Endothelial cell of umbilical vein (primary cell): ENCODE results near the gene EPHB6. TPM values are rescaled to one million over a fixed set of nuclear protein-coding genes. Genes with fewer than 3 reads are reported as not detected.

Experiments used
- BruUV-seq: library from RNA; stranded (reverse); fragments of 400-500 nt; replicated peaks from 2 replicates; lab custom pipeline; 2021; lab: Mats Ljungman, UMichigan
- CTCF ChIA-PET: fragments of 300-600, 350-600 bp; sonication (Branson Sonifier 250); formaldehyde crosslinking; loops from one replicate; lab custom pipeline; 2021; ENCODE audit warnings: antibody characterized with exemption, inconsistent platforms; lab: Charles Lee
- POLR2A ChIA-PET: fragments of 300-600, 350-600 bp; sonication (Branson Sonifier 250); formaldehyde crosslinking; loops from one replicate; lab custom pipeline; 2021; ENCODE audit warnings: antibody characterized with exemption, inconsistent platforms; lab: Charles Lee
- DNase-seq: peaks from one replicate; pipeline ENCODE4 v3.0.0-alpha.2; 2011; ENCODE audit warnings: low read depth, low spot score
- FAIRE-seq: peaks from 2 replicates; lab custom pipeline; 2011; peaks lifted over from hg19 to GRCh38; lab: Jason Lieb, UNC
- H2AFZ ChIP-seq: 2 replicates; pipeline ENCODE4 v1.6.0; 2012; ENCODE audit warnings: low read depth, low read length, control low read depth, inconsistent platforms
- H3K27ac ChIP-seq: 2 replicates; pipeline ENCODE4 v1.5.1; 2011; ENCODE audit warnings: low read depth, mild to moderate bottlenecking, control low read depth, low read length, moderate library complexity; ENCODE audit not compliant: insufficient read depth
- H3K27me3 ChIP-seq, 2 experiments: 2 replicates each; pipeline versions ENCODE4 v1.6.0 to v1.6.1; 2011; ENCODE audit warnings: low read length in 2 of 2, mixed read lengths in 1 of 2; ENCODE audit not compliant: control insufficient read depth in 2 of 2, insufficient read depth in 2 of 2
- H3K36me3 ChIP-seq, 2 experiments: 2 replicates in 1 of 2; 3 replicates in 1 of 2; pipeline ENCODE4 v1.5.1; 2011; ENCODE audit warnings: low read length in 2 of 2, mild to moderate bottlenecking in 1 of 2, moderate library complexity in 1 of 2; ENCODE audit not compliant: control insufficient read depth in 2 of 2, insufficient read depth in 2 of 2; ENCODE audit errors: extremely low read depth in 1 of 2
- H3K4me1 ChIP-seq: 3 replicates; pipeline ENCODE4 v1.5.1; 2011; ENCODE audit warnings: mild to moderate bottlenecking, low read length; ENCODE audit not compliant: control insufficient read depth, insufficient read depth; ENCODE audit errors: extremely low read depth
- H3K4me2 ChIP-seq: 2 replicates; pipeline ENCODE4 v1.6.1; 2011; ENCODE audit warnings: low read length, control low read depth, mixed read lengths; ENCODE audit not compliant: insufficient read depth
- H3K4me3 ChIP-seq, 3 experiments: fragments of 200-600 bp in 1 of 3; sonication (generic), shearing (Covaris generic) in 1 of 3; replicated peaks in 1 of 3; 2 replicates each; pipeline ENCODE4 v1.5.1; 2011 to 2016; ENCODE audit warnings: control low read depth in 3 of 3, low read length in 3 of 3, mild to moderate bottlenecking in 2 of 3, inconsistent platforms in 1 of 3, low read depth in 1 of 3, moderate library complexity in 1 of 3; ENCODE audit not compliant: insufficient read depth in 1 of 3
- H3K79me2 ChIP-seq: 2 replicates; pipeline ENCODE4 v1.6.0; 2012; ENCODE audit warnings: low read length, inconsistent platforms; ENCODE audit not compliant: control insufficient read depth, insufficient read depth
- H3K9ac ChIP-seq: replicated peaks from 2 replicates; pipeline ENCODE3; 2011; ENCODE audit warnings: low read length, control low read depth; ENCODE audit not compliant: insufficient read depth; ENCODE audit errors: extremely low read depth
- H3K9me1 ChIP-seq: replicated peaks from 3 replicates; pipeline ENCODE4 v1.6.0; 2011; ENCODE audit warnings: mild to moderate bottlenecking, low read length; ENCODE audit not compliant: control insufficient read depth, insufficient read depth; ENCODE audit errors: extremely low read depth
- H3K9me3 ChIP-seq: replicated peaks from 2 replicates; pipeline ENCODE4 v1.5.1; 2012; ENCODE audit warnings: low read length, inconsistent platforms; ENCODE audit not compliant: control insufficient read depth, insufficient read depth
- H4K20me1 ChIP-seq: replicated peaks from 2 replicates; pipeline ENCODE3; 2011; ENCODE audit warnings: mild to moderate bottlenecking, low read length; ENCODE audit not compliant: control insufficient read depth, insufficient read depth; ENCODE audit errors: extremely low read depth
- EZH2 ChIP-seq: IDR thresholded peaks from 2 replicates; pipeline ENCODE4 v1.6.1; 2012; ENCODE audit warnings: borderline replicate concordance, low read depth, mild to moderate bottlenecking, moderate library complexity, low read length, inconsistent platforms; ENCODE audit not compliant: severe bottlenecking
- JUN ChIP-seq: IDR thresholded peaks from 2 replicates; pipeline ENCODE4 v1.6.1; 2011; ENCODE audit warnings: borderline replicate concordance, low read depth; ENCODE audit not compliant: insufficient read length, insufficient read depth
- dilution Hi-C: fragments of 300-500 bp; cut with MboI; formaldehyde crosslinking; loops from one replicate; pipeline ENCODE4 v1.15.0; 2019; ENCODE audit warnings: low sequenced_read_pairs; ENCODE audit not compliant: extremely low pct_ligation_motif_present
- intact Hi-C: fragments of 100-400 bp; cut with micrococcal nuclease; formaldehyde crosslinking; loops from one replicate; pipeline ENCODE4 v1.10.0; 2022
- polyA plus RNA-seq, 4 experiments: library from polyadenylated mRNA; depleted of rRNA in 3 of 4; stranded (reverse) in 3 of 4; unstranded in 1 of 4; fragments of >200 nt; gene quantifications; 2 replicates each; pipeline versions ENCODE4 v1.2.1 to v1.2.3, GENCODE V29; 2011 to 2012; ENCODE audit warnings: missing spikeins in 1 of 4
- total RNA-seq: library from RNA; stranded (reverse); gene quantifications from 2 replicates; pipeline ENCODE4 v1.2.3, GENCODE V29; 2021

Gene EPHB6
- total and polyA plus RNA-seq, 2 donors (not counting 3 experiments of a cell fraction or from before 2014, with no cell fraction given): 0.86 to 2.9 TPM

DNA sequence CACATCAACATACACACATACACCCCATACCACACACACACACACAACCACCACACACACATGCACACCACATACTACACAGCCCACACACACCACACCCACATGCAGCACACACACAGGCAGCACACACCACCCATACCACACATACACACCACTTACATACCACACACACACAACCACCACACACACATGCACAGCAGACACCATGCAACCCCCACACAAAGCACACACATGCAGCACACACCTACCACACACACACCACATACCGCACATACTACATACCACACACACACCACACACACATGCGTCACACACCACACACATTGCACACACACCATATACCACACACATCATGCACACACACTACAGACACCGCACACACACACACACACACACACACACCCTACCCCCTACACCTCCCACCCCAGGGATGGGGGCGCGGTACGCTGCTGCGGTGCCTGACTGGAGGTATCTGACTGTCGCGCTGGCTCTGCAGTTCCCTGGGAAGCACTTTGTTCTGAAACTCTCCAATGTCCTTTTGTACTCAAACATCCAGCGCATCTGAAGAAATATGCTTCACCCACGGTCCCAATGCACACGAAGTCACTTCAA lies 36.1 kb downstream of the EPHB6 start:
- DNase-seq (no peak), FAIRE-seq (no peak)
- Histone ChIP-seq H3K9me3 (no peaks in the 10 kb centered on the region), H3K4me2 (no peak overlapping the region), H3K9me1 (no peaks in the 10 kb centered on the region), H4K20me1 (no peaks in the 10 kb centered on the region), H3K4me1 (no peaks in the 10 kb centered on the region), H3K36me3 (no peaks in the 10 kb centered on the region), H2AFZ (no peak overlapping the region), H3K4me3 (no peak overlapping the region), H3K27ac (no peak overlapping the region), H3K9ac (no peak overlapping the region), H3K79me2 (no peaks in the 10 kb centered on the region), H3K27me3 (peaks cover 0 to 2% of the 10 kb centered on the region in 2 experiments)
- dilution Hi-C loops (no loop called here), intact Hi-C loops (no loop called here)
- CTCF ChIA-PET: no interaction called here
- POLR2A ChIA-PET: no interaction called here
- TF ChIP-seq EZH2: no peak
- no TSS peak for BruUV-seq

DNA sequence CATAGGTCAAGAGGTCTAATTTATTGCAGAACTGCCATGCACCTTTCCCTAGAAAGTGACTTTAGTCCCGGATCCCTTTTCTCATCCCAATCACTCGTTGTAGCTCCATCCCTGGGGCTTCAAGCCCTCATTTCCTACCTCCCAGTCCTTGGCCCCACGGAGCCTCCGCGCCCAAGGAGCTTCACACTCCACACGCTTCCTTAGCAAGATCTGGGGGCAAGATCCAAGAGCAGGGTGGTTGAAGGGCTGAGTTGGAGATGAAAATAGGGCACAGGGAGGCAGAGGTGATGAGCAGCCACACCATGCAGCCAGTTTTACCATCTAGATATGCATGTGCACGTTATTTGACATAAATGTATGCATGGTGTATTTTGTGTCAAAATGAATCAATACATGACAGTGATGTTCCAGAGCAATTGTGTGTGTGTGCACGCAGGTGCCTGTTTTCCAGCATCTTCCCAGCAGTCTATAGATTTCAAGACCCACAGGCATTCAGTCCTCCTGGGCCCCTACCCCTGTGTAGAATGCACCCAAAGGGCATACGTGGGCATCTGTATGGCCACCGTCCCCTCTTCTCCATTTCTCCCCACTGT lies 36.7 kb downstream of the EPHB6 start:
- BruUV-seq: no TSS peak
- Histone ChIP-seq H3K9ac (no peak overlapping the region), H3K27ac (no peak overlapping the region), H3K79me2 (no peaks in the 10 kb centered on the region), H3K27me3 (peaks cover 0 to 2% of the 10 kb centered on the region in 2 experiments), H3K4me2 (no peak overlapping the region), H3K9me1 (no peaks in the 10 kb centered on the region), H3K9me3 (no peaks in the 10 kb centered on the region), H2AFZ (no peak overlapping the region), H3K4me1 (no peaks in the 10 kb centered on the region), H3K4me3 (no peak overlapping the region), H4K20me1 (no peaks in the 10 kb centered on the region), H3K36me3 (no peaks in the 10 kb centered on the region)
- no peak for DNase-seq
- no peak for FAIRE-seq
- dilution Hi-C loops (no loop called here), intact Hi-C loops (no loop called here)
- POLR2A ChIA-PET: no interaction called here
- CTCF ChIA-PET: no interaction called here
- TF ChIP-seq JUN: no peak
